ENCODE results near the gene LENG8. TPM values are rescaled to one million over a fixed set of nuclear protein-coding genes. Genes with fewer than 3 reads are reported as not detected.

The LENG8 gene
- polyA plus RNA-seq, 1 donor from 2014 or later: 24.2 TPM

GRCh38 chr19:54428323-54429175, 20.4 kb upstream of the LENG8 start:
- Histone ChIP-seq H3K9ac (ENCODE audit: low read length) (no peak overlapping the region), H4K20me1 (ENCODE audit: insufficient read depth) (no peaks in the 10 kb centered on the region), H3K27ac (ENCODE audit: low read length) (no peak overlapping the region)

GRCh38 chr19:54429176-54429495, 19.9 kb upstream of the LENG8 start:
- Histone ChIP-seq H3K9ac (ENCODE audit: low read length) (no peak overlapping the region), H3K79me2 (replicated peaks; ENCODE audit: insufficient read depth, low read length) (no peaks in the 10 kb centered on the region), H3K36me3 (ENCODE audit: insufficient read depth, low read length) (no peaks in the 10 kb centered on the region), H3K9me2 (ENCODE audit: insufficient read depth, low read length) (no peaks in the 10 kb centered on the region), H3K9me3 (ENCODE audit: low read length) (no peaks in the 10 kb centered on the region), H2AFZ (ENCODE audit: low read depth, low read length) (no peak overlapping the region), H3F3A (ENCODE audit: insufficient read depth, low read length, poor library complexity, severe bottlenecking) (no peaks in the 10 kb centered on the region), H3K27me3 (ENCODE audit: insufficient read depth, low read depth, low read length) (no peaks in the 10 kb centered on the region), H3K4me2 (ENCODE audit: low read length) (no peak overlapping the region), H3K27ac (ENCODE audit: low read length) (no peak overlapping the region), H3K4me3 (ENCODE audit: low read length) (no peak overlapping the region), H4K20me1 (ENCODE audit: insufficient read depth) (no peaks in the 10 kb centered on the region)
- no peak for TF ChIP-seq TAF1 (IDR thresholded peaks at IDR 0.05; ENCODE audit: low read depth)
- TF ChIP-seq EP300 (conservative IDR thresholded peaks at IDR 0.05; ENCODE audit: poor library complexity, severe bottlenecking): no peak
- no peak for TF ChIP-seq REST (IDR thresholded peaks at IDR 0.05; ENCODE audit: borderline replicate concordance)
- TF ChIP-seq CTCF (IDR thresholded peaks at IDR 0.05; ENCODE audit: poor library complexity, severe bottlenecking): no peak
- no peak for TF ChIP-seq MXI1 (conservative IDR thresholded peaks at IDR 0.05; ENCODE audit: poor library complexity, severe bottlenecking)

More at GRCh38 chr19:54428323-54429175, 20.4 kb upstream of the LENG8 start:
- Histone ChIP-seq H3F3A (ENCODE audit: insufficient read depth, low read length, poor library complexity, severe bottlenecking) (no peaks in the 10 kb centered on the region), H3K4me3 (ENCODE audit: low read length) (no peak overlapping the region), H3K9me3 (ENCODE audit: low read length) (no peaks in the 10 kb centered on the region), H3K27me3 (ENCODE audit: insufficient read depth, low read depth, low read length) (no peaks in the 10 kb centered on the region), H3K79me2 (replicated peaks; ENCODE audit: insufficient read depth, low read length) (no peaks in the 10 kb centered on the region), H3K36me3 (ENCODE audit: insufficient read depth, low read length) (no peaks in the 10 kb centered on the region), H3K4me2 (ENCODE audit: low read length) (no peak overlapping the region), H2AFZ (ENCODE audit: low read depth, low read length) (no peak overlapping the region), H3K9me2 (ENCODE audit: insufficient read depth, low read length) (no peaks in the 10 kb centered on the region)
- TF ChIP-seq EZH2 (IDR thresholded peaks at IDR 0.05; ENCODE audit: borderline replicate concordance, insufficient read depth, low read length, poor library complexity, severe bottlenecking) (no peak), MXI1 (conservative IDR thresholded peaks at IDR 0.05; ENCODE audit: poor library complexity, severe bottlenecking) (no peak), REST (IDR thresholded peaks at IDR 0.05; ENCODE audit: borderline replicate concordance) (no peak), POLR2AphosphoS5 (IDR thresholded peaks at IDR 0.05) (no peak), EP300 (conservative IDR thresholded peaks at IDR 0.05; ENCODE audit: poor library complexity, severe bottlenecking) (no peak), SMC3 (conservative IDR thresholded peaks at IDR 0.05; ENCODE audit: poor library complexity) (no peak), TAF1 (IDR thresholded peaks at IDR 0.05; ENCODE audit: low read depth) (no peak), CTCF (IDR thresholded peaks at IDR 0.05; ENCODE audit: poor library complexity, severe bottlenecking) (no peak), RAD21 (conservative IDR thresholded peaks at IDR 0.05) (no peak)
